HG03520 (cell line): ENCODE measurements around the gene BCAR1.
A peak's percentile ranks its signal among the peaks of the same experiment; 100 is the strongest.
"Not testable (repeated sequence)": the region's sequence is repeated elsewhere in the genome, so short reads cannot be mapped to it uniquely, and the experiment has no call there.

Source experiments
- ATAC-seq: cut with Tn5 transposase; IDR thresholded peaks from one replicate; pipeline ENCODE4 v1.9.1; 2021; ENCODE audit warnings: mild to moderate bottlenecking, moderate library complexity; ENCODE audit not compliant: unreplicated experiment

The BCAR1 gene

DNA sequence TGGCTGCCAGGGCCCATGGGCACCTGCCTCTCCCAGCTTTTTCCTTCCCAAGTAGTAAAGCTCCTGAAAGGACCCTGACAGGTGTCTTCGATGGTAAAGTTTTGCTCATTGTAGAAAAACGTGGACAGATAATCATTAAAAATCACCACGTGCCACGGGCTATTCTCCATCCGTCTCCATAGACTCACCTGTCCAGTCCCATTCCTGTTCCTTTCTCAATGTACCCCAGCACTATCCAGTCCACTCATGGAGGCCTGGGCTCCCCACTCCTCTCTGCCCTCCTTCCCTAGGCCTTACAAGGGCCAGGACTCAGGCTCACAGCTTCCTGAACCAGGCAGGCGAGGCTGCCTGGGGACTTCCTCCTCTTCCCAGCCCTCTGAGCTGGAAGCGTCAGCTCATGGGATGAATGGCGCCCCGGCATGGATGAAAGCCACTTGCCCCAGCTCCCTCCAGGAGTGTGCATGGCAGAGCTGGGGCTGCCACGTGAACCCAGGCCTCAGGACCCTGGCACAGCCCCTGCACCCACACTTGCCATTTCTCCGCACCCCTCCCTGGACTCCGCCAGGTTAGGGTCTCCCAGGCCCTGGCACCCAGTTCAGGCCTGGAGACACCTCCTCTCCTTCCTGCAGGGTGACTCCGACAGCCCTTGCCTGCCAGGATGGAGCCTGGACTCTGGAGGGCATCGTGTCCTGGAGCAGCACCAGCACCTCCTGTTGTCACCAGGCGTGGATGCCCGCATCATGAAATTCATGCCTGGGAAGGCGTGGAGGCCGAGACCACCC is 23.9 kb downstream of the BCAR1 start:
- no peak for ATAC-seq

DNA sequence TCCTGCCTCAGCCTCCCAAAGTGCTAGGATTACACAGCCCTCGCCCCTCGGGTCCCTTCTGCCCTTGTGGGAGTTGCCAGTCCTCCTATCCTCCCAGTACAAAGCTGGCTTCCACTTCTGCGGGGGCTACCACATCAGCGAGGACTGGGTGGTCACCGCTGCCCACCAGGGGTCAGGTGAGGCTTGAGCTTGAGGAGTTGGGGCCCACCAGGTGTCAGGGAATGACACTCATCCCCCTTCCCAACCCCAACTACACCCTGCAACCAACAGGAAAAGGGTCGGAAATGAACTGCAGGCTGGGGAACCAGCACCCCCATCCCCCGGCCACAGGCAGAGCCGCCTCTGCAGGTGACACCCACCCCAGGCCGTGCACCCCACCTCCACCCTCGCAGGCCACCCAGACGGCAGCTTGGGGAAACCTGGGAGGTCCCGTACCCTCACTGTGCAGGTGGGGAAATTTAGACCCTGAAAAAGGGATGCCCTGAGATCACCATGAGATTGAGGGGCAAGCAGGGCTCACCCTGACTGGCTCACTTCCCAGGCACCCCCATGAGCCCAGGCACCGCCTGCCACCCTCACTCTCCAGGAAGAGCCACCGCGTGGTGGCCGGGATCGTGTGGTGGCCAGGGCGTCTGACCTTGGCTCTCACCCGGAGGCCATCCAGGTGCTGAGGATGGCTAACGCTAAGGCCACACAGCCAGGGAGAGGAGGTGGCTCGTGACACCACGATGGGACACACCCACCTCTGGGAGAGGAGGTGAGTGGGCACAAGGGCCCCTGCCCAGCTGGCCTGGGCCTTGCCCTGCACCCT is 24.7 kb downstream of the BCAR1 start:
- no peak for ATAC-seq

DNA sequence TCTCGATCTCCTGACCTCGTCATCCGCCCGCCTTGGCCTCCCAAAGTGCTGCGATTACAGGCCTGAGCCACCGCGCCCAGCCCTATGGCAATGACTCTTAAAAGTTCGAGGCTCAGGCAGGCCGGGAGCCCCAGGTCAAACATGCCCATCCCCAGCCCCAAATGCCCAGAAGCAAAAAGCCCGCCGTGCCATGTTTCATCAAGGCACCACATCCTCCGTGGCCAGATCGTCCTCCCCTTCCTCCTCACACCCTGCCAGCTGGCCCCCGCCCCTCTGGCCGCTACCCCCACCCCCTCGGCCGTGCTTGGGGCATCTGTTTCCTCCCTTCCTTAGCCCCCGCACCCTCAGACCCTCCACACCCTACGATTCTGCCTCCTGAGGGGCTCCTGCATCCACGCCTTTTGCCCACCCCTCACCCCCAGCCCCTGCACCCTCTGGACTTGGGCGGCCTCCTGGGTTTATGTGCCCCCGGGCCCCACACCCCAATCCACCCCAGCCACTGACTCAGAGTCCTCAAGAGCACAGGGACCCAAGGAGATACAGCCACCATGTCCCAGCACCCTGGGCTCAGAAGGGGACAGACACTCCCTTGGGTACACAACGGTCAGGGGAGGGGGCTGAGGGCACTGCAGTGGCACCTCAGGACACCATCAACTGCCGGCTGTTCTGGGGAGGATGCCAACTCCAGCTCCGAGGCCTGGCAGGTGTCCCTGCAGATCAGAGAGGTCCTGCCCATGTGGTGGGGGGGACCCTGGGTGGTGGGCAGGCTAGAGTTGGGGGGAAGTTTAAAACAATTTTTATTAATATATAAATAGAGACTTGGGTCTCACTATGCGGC is 25.5 kb downstream of the BCAR1 start:
- ATAC-seq: no peak

DNA sequence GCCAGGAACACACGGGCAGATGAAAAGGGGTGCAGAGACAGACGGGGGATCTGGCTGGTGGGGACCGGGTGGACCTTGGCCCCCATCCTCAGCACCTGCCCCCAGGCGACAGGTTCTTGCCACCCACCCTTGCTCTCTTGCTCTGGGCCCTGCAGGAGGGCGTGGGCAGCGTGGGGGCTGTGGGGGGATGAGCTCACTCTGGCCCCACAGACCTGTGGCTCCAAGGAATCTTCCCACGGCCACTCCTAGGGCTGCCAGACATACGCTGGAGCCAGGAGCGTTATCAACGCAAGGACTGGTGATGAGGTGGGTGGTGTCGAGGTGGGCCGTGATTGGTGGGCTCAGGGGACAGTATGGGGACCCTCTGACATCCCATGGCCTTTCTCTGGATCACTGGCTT is 26.3 kb downstream of the BCAR1 start:
- ATAC-seq: no peak

DNA sequence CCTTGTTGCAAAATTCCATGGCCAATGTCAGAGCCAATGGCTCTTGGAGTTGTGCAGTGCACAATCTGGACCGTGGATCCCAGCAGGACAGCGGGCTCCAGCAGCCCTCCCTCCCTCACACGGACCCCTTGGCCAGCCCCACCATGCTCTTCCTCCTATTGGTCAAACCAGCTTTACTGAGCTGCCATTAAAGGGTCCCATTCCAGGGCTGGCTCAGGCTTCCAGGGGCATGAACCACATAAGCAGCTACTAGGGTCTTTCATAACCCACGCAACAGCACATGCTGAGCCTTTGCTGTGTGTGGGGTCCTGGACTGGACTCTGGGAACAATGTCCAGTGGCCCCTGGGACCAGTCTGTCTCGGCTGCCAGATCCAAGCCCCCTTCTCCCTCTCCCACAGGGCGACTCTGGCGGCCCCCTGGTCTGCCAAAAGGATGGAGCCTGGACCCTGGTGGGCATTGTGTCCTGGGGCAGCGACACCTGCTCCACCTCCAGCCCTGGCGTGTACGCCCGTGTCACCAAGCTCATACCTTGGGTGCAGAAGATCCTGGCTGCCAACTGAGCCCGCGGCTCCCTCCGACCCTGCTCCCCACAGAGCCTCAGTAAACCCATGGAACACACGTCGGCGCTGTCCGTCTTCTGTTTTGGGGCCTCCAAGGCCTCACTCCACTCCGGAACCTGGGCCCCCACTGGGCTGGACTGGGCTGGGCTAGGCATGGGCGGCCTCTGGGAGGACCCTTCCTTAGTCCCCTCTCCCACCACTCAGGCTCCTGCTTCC is 26.9 kb downstream of the BCAR1 start:
- no peak for ATAC-seq

DNA sequence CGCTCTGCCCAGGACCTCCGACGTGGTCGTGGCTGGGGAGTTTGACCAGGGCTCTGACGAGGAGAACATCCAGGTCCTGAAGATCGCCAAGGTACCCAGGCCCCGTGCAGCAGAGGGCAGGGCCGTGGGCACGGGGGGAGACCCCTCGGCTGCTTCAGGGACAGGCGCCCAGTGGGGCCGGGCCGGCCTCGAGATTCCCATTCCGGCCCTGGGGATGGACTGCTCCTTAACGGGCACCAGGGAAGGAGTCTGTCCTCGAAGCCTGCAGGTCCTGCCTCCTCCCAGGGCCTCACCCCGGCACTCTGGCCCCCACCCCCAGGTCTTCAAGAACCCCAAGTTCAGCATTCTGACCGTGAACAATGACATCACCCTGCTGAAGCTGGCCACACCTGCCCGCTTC is 28.3 kb downstream of the BCAR1 start:
- not testable (repeated sequence) for ATAC-seq

DNA sequence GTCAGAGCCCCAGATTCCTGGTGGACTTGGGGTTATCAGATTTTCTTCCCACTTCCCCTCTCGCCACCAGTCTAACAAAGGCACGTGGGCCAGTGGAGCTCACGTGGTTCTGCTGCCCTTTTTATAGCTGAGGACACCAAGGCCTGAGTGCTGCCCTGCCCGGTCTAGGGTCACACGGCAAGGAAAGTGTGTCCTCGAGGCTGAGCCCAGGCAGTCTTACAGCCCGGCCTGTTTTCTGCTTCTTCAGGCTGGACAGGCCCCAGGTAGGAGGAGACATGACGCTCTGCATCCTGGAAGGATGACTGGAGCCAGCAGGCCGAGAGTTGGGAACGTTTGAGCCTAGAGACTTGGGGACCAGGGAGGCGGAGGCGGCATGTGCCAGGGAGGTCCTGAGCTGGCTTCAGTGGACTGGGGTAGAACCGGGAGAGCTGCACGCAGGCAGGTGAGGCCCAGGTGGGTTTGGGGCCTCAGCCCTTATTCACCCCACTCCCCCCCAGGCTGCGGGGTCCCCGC is 29.1 kb downstream of the BCAR1 start:
- no peak for ATAC-seq

DNA sequence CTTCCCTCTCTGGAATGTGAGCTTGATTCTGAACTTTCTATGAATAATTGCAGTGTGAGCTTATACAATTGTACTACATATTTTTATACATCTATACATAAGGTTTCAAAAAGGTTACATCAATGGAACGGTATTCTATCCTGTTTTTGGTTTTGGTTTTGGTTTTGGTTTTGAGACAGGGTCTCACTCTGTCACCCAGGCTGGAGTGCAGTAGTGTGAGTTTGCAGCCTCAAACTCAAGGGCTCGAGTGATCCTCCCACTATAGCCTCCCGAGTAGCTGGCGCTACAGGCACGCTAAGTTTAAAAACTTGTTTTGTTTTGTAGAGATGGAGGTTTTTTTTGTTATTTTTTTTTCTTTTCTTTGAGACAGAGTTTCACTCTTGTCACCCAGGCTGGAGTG is 31.6 kb downstream of the BCAR1 start:
- no peak for ATAC-seq

DNA sequence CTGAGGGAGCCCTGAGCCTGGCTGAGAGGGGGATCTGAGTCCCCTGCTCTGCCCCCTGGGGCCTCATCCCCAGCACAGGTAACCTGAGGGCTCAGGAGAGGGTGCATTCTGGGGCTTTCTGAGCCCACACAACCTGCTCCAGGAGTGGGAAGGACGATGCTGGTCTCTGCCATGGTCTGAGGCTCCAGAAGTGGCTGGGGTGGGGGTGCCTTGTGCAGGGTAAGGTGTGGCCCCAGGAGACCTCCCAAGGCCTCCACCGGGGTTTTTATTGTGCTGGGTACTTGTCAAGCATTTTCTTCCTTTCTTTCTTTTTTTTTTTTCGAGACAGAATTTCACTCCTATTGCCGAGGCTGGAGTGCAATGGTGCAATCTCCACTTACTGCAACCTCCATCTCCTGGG is 32.3 kb downstream of the BCAR1 start:
- no peak for ATAC-seq

DNA sequence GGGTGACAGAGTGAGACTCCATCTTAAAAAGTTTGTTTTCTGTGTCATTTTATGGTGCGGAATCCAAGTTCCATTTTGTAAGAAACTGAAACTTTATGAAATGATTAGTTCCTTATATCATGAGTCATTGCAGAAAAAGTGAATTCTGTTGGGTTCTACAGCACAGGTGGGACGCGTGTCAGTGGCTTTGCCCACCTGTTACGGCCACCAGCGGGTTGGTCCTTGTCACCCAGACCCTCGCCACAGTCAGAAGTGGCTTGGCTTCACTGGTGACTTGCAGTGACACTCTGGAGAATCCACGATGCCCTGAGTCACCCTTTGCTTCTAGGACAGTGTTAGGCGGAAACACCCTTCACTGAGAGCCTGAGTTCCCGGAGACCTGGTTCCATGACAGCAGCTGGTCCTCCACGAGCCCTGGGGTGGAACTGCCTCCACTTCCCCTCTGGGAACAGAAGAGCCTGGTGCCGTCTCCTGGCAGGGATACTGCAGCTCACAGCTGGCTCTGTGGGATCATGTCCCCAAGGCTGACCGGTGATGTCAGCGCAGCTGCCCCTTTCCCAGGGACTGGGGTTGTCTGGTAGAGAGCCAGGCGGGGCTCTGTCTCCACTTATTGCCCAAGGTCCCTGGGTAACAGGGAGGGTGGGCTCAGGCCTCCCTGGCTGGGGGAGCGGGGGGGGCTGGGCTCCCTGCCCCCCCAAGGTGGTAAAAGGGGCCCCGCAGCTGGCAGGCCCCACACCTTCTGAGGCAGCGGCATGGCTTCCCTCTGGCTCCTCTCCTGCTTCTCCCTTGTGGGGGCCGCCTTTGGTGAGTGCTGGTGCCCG is 33.0 kb downstream of the BCAR1 start, which contains the start of gene CTRB1:
Gene CTRB1, plus strand, starts transcription at position 733 of the 821 bp plus-strand sequence. Its CDS starts 20 bp downstream, at position 753.
- peak; percentile 62 for ATAC-seq

DNA sequence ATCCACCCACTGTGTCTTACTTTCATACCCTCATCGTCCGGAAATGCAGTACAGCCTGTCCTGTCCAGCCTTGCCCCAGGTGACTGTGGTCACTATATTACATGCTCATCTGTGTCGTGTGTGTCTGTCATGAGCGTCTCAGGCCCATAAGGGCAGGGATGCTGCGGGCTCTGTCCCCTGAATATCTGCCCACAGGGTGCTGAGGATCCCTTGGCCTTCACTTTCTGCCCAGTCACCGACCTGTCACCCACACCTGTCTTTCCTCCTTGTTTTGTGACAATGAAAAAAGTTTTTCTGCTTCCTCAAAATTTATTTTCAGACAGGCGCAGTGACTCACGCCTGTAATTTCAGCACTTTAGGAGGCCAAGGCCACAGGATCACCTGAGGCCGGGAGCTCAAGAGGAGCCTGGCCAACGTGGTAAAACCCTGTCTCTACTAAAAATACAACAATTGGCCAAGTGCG is 34.0 kb downstream of the BCAR1 start:
- ATAC-seq: no peak

DNA sequence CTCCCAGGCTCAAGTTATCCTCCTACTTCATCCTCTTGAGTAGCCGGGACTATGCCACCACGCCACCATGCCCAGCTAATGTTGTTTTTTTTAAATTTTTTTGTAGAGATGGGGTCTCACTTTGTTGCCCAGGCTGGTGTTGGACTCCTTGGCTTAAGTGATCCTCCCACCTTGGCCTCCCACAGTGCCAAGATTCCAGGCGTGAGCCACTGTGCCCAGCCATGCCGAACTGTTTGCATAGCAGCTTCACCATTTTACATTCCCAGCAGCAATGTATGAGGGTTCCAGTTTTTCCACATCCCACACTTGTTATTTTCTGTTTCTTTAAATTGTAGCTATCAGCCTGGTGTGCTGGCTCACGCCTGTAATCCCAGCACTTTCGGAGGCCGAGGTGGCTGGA is 34.8 kb downstream of the BCAR1 start:
- no peak for ATAC-seq

DNA sequence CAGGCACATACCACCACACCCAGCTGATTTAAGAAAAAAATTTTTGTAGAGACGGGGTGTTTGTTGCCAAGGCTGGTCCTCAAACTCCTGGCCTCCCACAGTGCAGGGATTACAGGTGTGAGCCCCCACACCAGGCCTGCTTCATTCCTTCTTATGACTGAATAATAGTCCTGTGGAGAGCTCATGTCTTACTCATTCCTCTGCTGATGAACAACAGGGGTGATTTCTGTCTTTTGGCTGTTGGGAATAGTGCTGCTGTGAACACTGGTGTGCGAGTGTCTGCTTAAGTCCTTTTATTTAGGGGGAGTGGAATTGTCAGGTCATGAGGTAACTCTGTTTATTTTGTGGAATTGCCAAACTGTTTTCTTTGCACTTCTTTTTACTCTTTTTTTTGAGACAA is 35.3 kb downstream of the BCAR1 start:
- no peak for ATAC-seq

DNA sequence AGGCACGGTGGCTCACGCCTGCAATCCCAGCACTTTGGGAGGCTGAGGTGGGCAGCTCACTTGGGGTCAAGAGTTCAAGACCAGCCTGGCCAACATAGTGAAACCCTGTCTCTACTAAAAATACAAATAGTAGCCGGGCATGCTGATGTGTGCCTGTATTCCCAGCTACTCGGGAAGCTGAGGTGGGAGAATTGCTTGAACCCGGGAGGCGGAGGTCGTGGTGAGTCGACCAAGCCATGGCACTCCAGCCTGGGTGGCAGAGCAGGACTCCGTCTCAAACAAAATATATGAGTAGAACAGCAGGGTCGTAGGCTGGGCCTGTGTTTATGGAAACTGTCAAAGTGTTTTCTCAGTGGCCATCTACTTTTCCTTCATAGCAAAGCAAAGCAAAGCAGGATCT is 40.1 kb downstream of the BCAR1 start:
- ATAC-seq: not testable (repeated sequence)

DNA sequence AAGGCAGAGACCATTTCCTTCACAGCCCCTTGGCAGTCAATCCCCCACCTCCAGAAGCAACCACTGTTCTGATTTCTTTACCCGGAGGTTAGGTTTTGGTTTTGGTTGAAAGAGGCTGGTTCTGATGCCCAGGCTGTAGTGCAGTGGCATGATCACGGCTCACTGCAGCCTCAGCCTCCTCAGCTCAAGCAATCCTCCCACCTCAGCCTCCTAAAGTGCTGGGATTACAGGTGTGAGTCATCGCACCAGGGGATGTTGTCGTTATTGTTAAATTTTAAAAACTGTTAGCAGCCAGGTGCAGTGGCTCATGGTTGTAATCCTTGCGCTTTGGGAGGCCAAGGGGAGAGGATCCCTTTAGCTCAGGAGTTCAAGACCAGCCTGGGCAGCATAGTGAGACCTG is 41.5 kb downstream of the BCAR1 start:
- ATAC-seq: no peak

DNA sequence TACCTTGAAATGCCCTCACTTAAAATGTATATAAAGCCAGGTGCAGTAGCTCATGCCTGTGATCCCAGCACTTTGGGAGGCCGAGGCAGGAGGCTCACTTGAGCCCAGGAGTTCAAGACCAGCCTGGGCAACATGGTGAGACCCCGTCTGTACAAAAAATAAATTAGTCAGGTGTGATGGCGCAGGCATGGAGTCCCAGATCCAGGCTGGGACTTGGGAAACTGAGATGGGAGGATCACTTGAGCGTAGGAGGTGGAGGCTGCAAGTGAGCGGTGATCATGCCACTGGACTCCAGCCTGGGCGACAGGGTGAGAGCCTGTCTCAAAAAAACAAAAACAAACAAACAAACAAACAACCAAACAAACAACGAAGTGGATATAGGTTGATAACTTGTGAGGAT is 41.9 kb downstream of the BCAR1 start:
- not testable (repeated sequence) for ATAC-seq

DNA sequence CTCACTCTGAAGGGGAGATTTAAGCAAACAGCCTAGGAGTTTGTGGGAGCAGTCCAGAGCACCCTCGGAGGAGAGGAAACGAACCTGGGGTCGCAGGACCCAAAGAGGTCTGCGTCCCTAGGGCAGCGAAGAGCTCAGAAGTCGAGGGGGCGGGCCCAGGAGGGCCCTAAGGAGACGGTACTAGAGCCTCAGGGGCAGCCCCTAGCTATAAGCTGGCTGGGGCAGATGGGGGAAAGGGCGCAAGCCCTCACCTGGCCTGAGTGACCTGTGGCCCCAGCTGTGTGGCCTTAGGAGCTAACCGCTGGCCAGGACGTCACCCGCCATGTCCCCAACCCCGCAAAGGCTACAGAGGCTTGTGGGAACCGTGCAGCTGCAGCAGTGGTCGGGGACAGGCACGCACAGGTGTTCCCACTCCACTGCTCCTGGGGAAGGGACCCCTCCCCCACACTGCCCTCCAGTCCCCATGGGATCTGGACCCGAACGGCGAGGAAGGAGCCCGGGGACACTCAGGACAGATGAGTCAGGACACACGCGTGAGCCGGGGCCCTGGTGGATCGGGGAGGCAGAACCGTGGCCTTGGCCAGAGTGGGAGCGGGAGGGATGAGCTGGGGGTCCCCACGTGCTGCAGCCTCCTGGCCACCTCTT is 42.4 kb downstream of the BCAR1 start:
- no peak for ATAC-seq

DNA sequence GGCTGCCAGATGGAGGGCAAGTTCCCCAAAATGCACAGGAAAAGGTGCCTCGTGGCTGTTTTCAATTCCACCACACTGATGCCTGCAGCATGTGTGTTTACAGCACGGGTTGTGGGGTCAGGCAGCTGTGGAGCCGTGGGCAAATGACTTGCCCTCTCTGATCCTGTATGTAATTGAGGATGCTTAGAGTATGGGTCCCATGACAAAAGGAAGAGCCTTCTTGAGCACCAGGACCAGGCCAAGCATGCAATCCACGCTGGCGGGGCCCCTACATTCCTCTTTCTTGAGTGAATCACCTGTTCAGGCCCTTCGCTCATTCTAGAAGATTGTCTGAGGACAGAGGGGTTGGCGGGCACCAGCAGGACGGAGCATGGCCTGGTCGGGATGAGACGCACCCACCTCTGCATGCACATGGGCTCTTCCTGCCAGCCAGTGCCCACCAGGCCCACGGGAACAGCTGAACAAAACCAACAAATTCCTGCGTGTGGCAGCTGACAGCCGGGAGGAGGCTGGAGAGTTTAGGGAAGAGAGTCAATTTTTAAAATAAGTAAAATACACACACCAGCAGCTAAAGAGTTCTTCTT is 43.1 kb downstream of the BCAR1 start:
- no peak for ATAC-seq
